ENCODE results near the gene ZNF679.
A peak's percentile ranks its signal among the peaks of the same experiment; 100 is the strongest.
"Not testable (repeated sequence)": the region's sequence is repeated elsewhere in the genome, so short reads cannot be mapped to it uniquely, and the experiment has no call there.

ZNF679 gene

GRCh38 chr7:64228174-64228573 is at the start of gene ZNF679:
Gene ZNF679, plus strand, starts transcription at chr7:64228474. Its CDS starts 20,644 bp downstream, at chr7:64249118.
- not testable (repeated sequence) for ATAC-seq

- no peak for ATAC-seq
These were observed 47.3 kb upstream of the ZNF679 start for GRCh38 chr7:64180989-64181388.

- no peak for ATAC-seq
These were observed 46.7 kb upstream of the ZNF679 start for GRCh38 chr7:64181586-64181985.

- no peak for ATAC-seq
These were observed 46.1 kb upstream of the ZNF679 start for GRCh38 chr7:64182036-64182790.

- no peak for ATAC-seq
These were observed 45.0 kb upstream of the ZNF679 start for GRCh38 chr7:64183126-64183742.

- no peak for ATAC-seq
These were observed 44.4 kb upstream of the ZNF679 start for GRCh38 chr7:64183827-64184372.

GRCh38 chr7:64184376-64184775 is 43.9 kb upstream of the ZNF679 start:
- ATAC-seq, result no peak

- no peak for ATAC-seq
These were observed 40.9 kb upstream of the ZNF679 start for GRCh38 chr7:64187408-64187807.

- no peak for ATAC-seq
These were observed 36.0 kb upstream of the ZNF679 start for GRCh38 chr7:64192148-64192704.

- ATAC-seq, result no peak
These were observed 35.5 kb upstream of the ZNF679 start for GRCh38 chr7:64192775-64193174.

- no peak for ATAC-seq
These were observed 21.4 kb upstream of the ZNF679 start, which contains the start of gene ZNF735 for GRCh38 chr7:64206903-64207302. Gene ZNF735, plus strand, starts transcription at chr7:64207203. Its CDS starts 0 bp downstream, at chr7:64207203.

- ATAC-seq, result not testable (repeated sequence)
These were observed 8.5 kb upstream of the ZNF679 start for GRCh38 chr7:64219710-64220298.

GRCh38 chr7:64223366-64223765 is 4.9 kb upstream of the ZNF679 start:
- no peak for ATAC-seq

GRCh38 chr7:64266341-64266919 is 38.2 kb downstream of the ZNF679 start:
- no peak for ATAC-seq

GRCh38 chr7:64277630-64278029 is 49.4 kb downstream of the ZNF679 start:
- ATAC-seq, result no peak

- ATAC-seq, result no peak
These were observed 66.6 kb downstream of the ZNF679 start for GRCh38 chr7:64294701-64295420.

GRCh38 chr7:64297418-64297817 is 69.1 kb downstream of the ZNF679 start:
- ATAC-seq, result peak in 1 of 2 donors; percentile 38

GRCh38 chr7:64300641-64301405 is 72.5 kb downstream of the ZNF679 start:
- ATAC-seq, result no peak

- ATAC-seq, result peak; percentile 99
These were observed 79.2 kb downstream of the ZNF679 start for GRCh38 chr7:64307254-64308015.

- ATAC-seq, result no peak
These were observed 79.7 kb downstream of the ZNF679 start for GRCh38 chr7:64308016-64308270.

- no peak for ATAC-seq
These were observed 82.2 kb downstream of the ZNF679 start for GRCh38 chr7:64310426-64310825.
